Keratinocyte (primary cell): ENCODE data around the gene NALCN. TPM values are rescaled to one million over a fixed set of nuclear protein-coding genes. Genes with fewer than 3 reads are reported as not detected.

Experiments
- DNase-seq: peaks from one replicate; pipeline ENCODE4 v3.0.0-alpha.2; 2011; ENCODE audit warnings: low read depth, missing footprints, low spot score
- FAIRE-seq: peaks from 2 replicates; lab custom pipeline; 2011; peaks lifted over from hg19 to GRCh38; lab: Jason Lieb, UNC
- H2AFZ ChIP-seq: 2 replicates; pipeline ENCODE4 v1.6.0; 2012; ENCODE audit warnings: low read length, control low read depth, inconsistent platforms; ENCODE audit not compliant: control insufficient read depth
- H3K27ac ChIP-seq: 2 replicates; pipeline ENCODE4 v1.5.1; 2011; ENCODE audit warnings: low read length; ENCODE audit not compliant: control insufficient read depth, insufficient read depth
- H3K27me3 ChIP-seq: 3 replicates; pipeline ENCODE4 v1.6.0; 2011; ENCODE audit warnings: low read length; ENCODE audit not compliant: control insufficient read depth, insufficient read depth; ENCODE audit errors: extremely low read depth
- H3K36me3 ChIP-seq, 2 experiments: 2 replicates in 1 of 2; 3 replicates in 1 of 2; pipeline ENCODE4 v1.5.1; 2011; ENCODE audit warnings: low read length in 2 of 2, mild to moderate bottlenecking in 1 of 2; ENCODE audit not compliant: control insufficient read depth in 2 of 2, insufficient read depth in 2 of 2; ENCODE audit errors: extremely low read depth in 1 of 2
- H3K4me1 ChIP-seq: 3 replicates; pipeline ENCODE4 v1.5.1; 2011; ENCODE audit warnings: low read length; ENCODE audit not compliant: control insufficient read depth, insufficient read depth; ENCODE audit errors: extremely low read depth
- H3K4me2 ChIP-seq: 3 replicates; pipeline ENCODE4 v1.6.0; 2011; ENCODE audit warnings: low read depth, low read length; ENCODE audit not compliant: control insufficient read depth, insufficient read depth; ENCODE audit errors: extremely low read depth
- H3K4me3 ChIP-seq, 3 experiments: fragments of 200-600 bp in 1 of 3; sonication (generic) in 1 of 3; 2 replicates in 2 of 3; 3 replicates in 1 of 3; pipeline ENCODE4 v1.5.1; 2011 to 2016; ENCODE audit warnings: low read length in 3 of 3, mild to moderate bottlenecking in 3 of 3, control low read depth in 2 of 3, inconsistent platforms in 1 of 3, low read depth in 1 of 3, mixed read lengths in 1 of 3, mixed run types in 1 of 3, moderate library complexity in 1 of 3; ENCODE audit not compliant: control insufficient read depth in 2 of 3, insufficient read depth in 2 of 3; ENCODE audit errors: extremely low read depth in 1 of 3
- H3K79me2 ChIP-seq: 2 replicates; pipeline ENCODE4 v1.6.0; 2012; ENCODE audit warnings: low read length; ENCODE audit not compliant: control insufficient read depth, insufficient read depth
- H3K9ac ChIP-seq: 3 replicates; pipeline ENCODE4 v1.6.0; 2011; ENCODE audit warnings: low read length; ENCODE audit not compliant: control insufficient read depth, insufficient read depth; ENCODE audit errors: extremely low read depth
- H3K9me1 ChIP-seq: 3 replicates; pipeline ENCODE4 v1.6.0; 2011; ENCODE audit warnings: low read length; ENCODE audit not compliant: control insufficient read depth, insufficient read depth; ENCODE audit errors: extremely low read depth
- H3K9me3 ChIP-seq: 2 replicates; pipeline ENCODE4 v1.5.1; 2012; ENCODE audit warnings: low read depth, low read length; ENCODE audit not compliant: control insufficient read depth
- H4K20me1 ChIP-seq: 3 replicates; pipeline ENCODE4 v1.6.0; 2011; ENCODE audit warnings: low read length; ENCODE audit not compliant: control insufficient read depth, insufficient read depth; ENCODE audit errors: extremely low read depth
- CTCF ChIP-seq, 3 experiments: IDR thresholded peaks in 1 of 3; conservative IDR thresholded peaks in 1 of 3; optimal IDR thresholded peaks in 1 of 3; 2 replicates in 2 of 3; 3 replicates in 1 of 3; pipeline versions ENCODE3 to v1.5.1; 2011; ENCODE audit warnings: low read length in 3 of 3, mild to moderate bottlenecking in 3 of 3, moderate library complexity in 2 of 3, control low read depth in 1 of 3, inconsistent platforms in 1 of 3; ENCODE audit not compliant: insufficient read depth in 2 of 3; ENCODE audit errors: extremely low read depth in 1 of 3
- EZH2 ChIP-seq: IDR thresholded peaks from one replicate; pipeline ENCODE4 v1.6.1; 2012; ENCODE audit warnings: inconsistent platforms, mild to moderate bottlenecking, low read length, moderate library complexity
- dilution Hi-C: fragments of 300-500 bp; cut with MboI; formaldehyde crosslinking; loops from one replicate; pipeline ENCODE4 v1.7.0; 2020; ENCODE audit warnings: low sequenced_read_pairs; ENCODE audit not compliant: extremely low pct_ligation_motif_present
- polyA plus RNA-seq, 5 experiments: library from polyadenylated mRNA; depleted of rRNA in 3 of 5; stranded (reverse) in 3 of 5; stranded (forward) in 1 of 5; unstranded in 1 of 5; fragments of >200 nt; gene quantifications; 1 replicate in 1 of 5; 2 replicates in 3 of 5; 3 replicates in 1 of 5; pipeline versions ENCODE4 v1.2.1 to v1.2.3, GENCODE V29; 2011 to 2012; ENCODE audit warnings: missing spikeins in 2 of 5, low read depth in 1 of 5, low replicate concordance in 1 of 5

Gene NALCN
- polyA plus RNA-seq, 1 donor (not counting 4 experiments of a cell fraction or from before 2014, with no cell fraction given): 0.16 TPM

- Histone ChIP-seq H4K20me1 (no peaks in the 10 kb centered on the region), H3K4me3 (no peak overlapping the region), H3K4me1 (no peaks in the 10 kb centered on the region), H3K9me1 (no peaks in the 10 kb centered on the region), H3K79me2 (no peaks in the 10 kb centered on the region), H3K36me3 (no peaks in the 10 kb centered on the region), H3K27me3 (no peaks in the 10 kb centered on the region), H3K4me2 (no peak overlapping the region), H3K27ac (no peak overlapping the region), H2AFZ (no peak overlapping the region), H3K9me3 (no peaks in the 10 kb centered on the region), H3K9ac (no peak overlapping the region)
- dilution Hi-C loops: no loop called here
- no peak for FAIRE-seq
- TF ChIP-seq EZH2 (no peak), CTCF (optimal IDR thresholded peaks at IDR 0.05 in 1 of 3, IDR thresholded peaks at IDR 0.05 in 1 of 3, conservative IDR thresholded peaks at IDR 0.05 in 1 of 3; ENCODE audit: extremely low read depth in 1 of 3, insufficient read depth in 2 of 3, low read length in 3 of 3) (no peak)
- DNase-seq: no peak
These were observed 333.9 kb downstream of the NALCN start for GRCh38 chr13:101082441-101082840.

- no peak overlapping the region for H2AFZ ChIP-seq
- TF ChIP-seq EZH2 (no peak), CTCF (optimal IDR thresholded peaks at IDR 0.05 in 1 of 3, IDR thresholded peaks at IDR 0.05 in 1 of 3, conservative IDR thresholded peaks at IDR 0.05 in 1 of 3; ENCODE audit: extremely low read depth in 1 of 3, insufficient read depth in 2 of 3, low read length in 3 of 3) (no peak)
- no peaks in the 10 kb centered on the region for H3K9me1 ChIP-seq
- H3K9me3 ChIP-seq: no peaks in the 10 kb centered on the region
- H3K27me3 ChIP-seq: no peaks in the 10 kb centered on the region
- H4K20me1 ChIP-seq: no peaks in the 10 kb centered on the region
- H3K27ac ChIP-seq: no peak overlapping the region
- H3K4me3 ChIP-seq: no peak overlapping the region
- no peak for DNase-seq
- no peaks in the 10 kb centered on the region for H3K4me1 ChIP-seq
- FAIRE-seq: no peak
- no peaks in the 10 kb centered on the region for H3K79me2 ChIP-seq
- dilution Hi-C loops: no loop called here
- H3K9ac ChIP-seq: no peak overlapping the region
- H3K36me3 ChIP-seq: no peaks in the 10 kb centered on the region
- no peak overlapping the region for H3K4me2 ChIP-seq
These were observed 335.7 kb downstream of the NALCN start for GRCh38 chr13:101080616-101081015.
